Gastroesophageal sphincter (tissue), 3 donors: Measurements from ENCODE around the gene NNMT.

Source experiments
- POLR2A ChIP-seq, 2 donors: fragments of 450-650 bp; IDR thresholded peaks; one replicate each; pipeline ENCODE4 v1.6.1; 2017; ENCODE audit warnings: antibody characterized with exemption in 2 of 2, mild to moderate bottlenecking in 2 of 2, moderate library complexity in 1 of 2
- TF ChIP-seq, protein P1 (sequence below), 4 experiments: fragments of 200-600 bp in 2 of 4; fragments of 450-650 bp in 2 of 4; sonication (generic) in 1 of 4; IDR thresholded peaks; one replicate each; pipeline ENCODE4 v1.5.1; 2017 to 2019; ENCODE audit warnings: antibody characterized with exemption in 4 of 4, mild to moderate bottlenecking in 2 of 4, moderate library complexity in 2 of 4

DNA sequence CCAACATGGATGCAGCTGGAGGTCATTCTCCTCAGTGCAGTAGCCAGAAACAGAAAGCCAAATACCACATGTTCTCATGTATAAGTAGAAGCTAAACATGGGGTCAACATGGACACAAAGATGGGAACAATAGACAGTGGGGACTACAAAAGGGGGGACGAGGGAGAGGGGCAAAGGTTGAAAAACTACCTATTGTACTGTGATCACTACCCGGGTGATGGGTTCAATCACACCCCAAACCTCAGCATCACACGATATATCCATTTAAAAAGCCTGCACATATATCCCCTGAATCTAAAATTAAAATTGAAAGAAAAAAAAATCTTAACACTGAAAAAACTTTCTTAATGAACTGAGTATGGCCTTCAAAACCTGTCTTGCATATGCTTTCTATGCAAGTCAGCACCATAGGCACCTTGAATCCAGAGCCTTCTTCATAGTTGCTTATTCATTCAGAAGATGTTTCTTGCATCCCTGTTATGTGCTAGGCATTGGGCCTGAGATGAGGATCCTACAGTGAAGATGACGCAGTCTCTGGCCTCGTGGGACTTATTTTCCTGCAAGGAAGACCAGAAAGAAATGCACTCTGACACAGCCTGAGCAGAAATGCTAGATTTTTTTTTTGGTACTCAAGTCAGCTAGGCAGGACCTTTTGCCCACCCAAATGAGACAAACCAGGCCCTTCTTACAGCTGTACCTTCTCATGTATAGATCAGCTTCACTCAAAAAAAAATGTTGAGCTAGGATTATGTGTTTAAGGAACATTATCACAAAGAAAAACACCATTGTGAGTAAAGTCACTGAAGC is 21.0 kb downstream of the NNMT start:
- TF ChIP-seq, protein P1, sequence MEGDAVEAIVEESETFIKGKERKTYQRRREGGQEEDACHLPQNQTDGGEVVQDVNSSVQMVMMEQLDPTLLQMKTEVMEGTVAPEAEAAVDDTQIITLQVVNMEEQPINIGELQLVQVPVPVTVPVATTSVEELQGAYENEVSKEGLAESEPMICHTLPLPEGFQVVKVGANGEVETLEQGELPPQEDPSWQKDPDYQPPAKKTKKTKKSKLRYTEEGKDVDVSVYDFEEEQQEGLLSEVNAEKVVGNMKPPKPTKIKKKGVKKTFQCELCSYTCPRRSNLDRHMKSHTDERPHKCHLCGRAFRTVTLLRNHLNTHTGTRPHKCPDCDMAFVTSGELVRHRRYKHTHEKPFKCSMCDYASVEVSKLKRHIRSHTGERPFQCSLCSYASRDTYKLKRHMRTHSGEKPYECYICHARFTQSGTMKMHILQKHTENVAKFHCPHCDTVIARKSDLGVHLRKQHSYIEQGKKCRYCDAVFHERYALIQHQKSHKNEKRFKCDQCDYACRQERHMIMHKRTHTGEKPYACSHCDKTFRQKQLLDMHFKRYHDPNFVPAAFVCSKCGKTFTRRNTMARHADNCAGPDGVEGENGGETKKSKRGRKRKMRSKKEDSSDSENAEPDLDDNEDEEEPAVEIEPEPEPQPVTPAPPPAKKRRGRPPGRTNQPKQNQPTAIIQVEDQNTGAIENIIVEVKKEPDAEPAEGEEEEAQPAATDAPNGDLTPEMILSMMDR (IDR thresholded peaks at IDR 0.05) = no peak
- no peak for TF ChIP-seq POLR2A (IDR thresholded peaks at IDR 0.05)
